Mesenchymal stem cell (in vitro differentiated cells and primary cell): ENCODE results near the gene LIMA1.
A peak's percentile ranks its signal among the peaks of the same experiment; 100 is the strongest.
"Not testable (repeated sequence)": the region's sequence is repeated elsewhere in the genome, so short reads cannot be mapped to it uniquely, and the experiment has no call there.

ENCODE experiments used
- DNase-seq: peaks from one replicate; pipeline ENCODE4 v3.0.0-alpha.2; 2013
- H2AFZ ChIP-seq: one replicate; pipeline ENCODE4 v1.6.1; 2013; ENCODE audit warnings: low read depth, mild to moderate bottlenecking, control low read depth, inconsistent platforms, low read length, moderate library complexity
- H2AK5ac ChIP-seq: 2 replicates; pipeline ENCODE4 v1.6.1; 2013; ENCODE audit warnings: low read length, moderate library complexity, mild to moderate bottlenecking, inconsistent platforms; ENCODE audit not compliant: severe bottlenecking
- H2BK120ac ChIP-seq: one replicate; pipeline ENCODE4 v1.6.1; 2013; ENCODE audit warnings: low read depth, mild to moderate bottlenecking, inconsistent platforms, low read length, moderate library complexity
- H2BK12ac ChIP-seq, 2 experiments: one replicate each; pipeline ENCODE4 v1.6.1; 2013; ENCODE audit warnings: inconsistent platforms in 2 of 2, low read length in 2 of 2, mild to moderate bottlenecking in 2 of 2, moderate library complexity in 2 of 2, control low read depth in 1 of 2
- H2BK15ac ChIP-seq: one replicate; pipeline ENCODE4 v1.6.1; 2013; ENCODE audit warnings: mild to moderate bottlenecking, low read depth, inconsistent platforms; ENCODE audit not compliant: poor library complexity, severe bottlenecking
- H2BK5ac ChIP-seq: 2 replicates; pipeline ENCODE4 v1.6.1; 2013; ENCODE audit warnings: low read depth, mild to moderate bottlenecking, low read length, control low read depth, inconsistent platforms; ENCODE audit not compliant: poor library complexity, severe bottlenecking
- H3K14ac ChIP-seq, 2 experiments: one replicate each; pipeline ENCODE4 v1.6.1; 2013; ENCODE audit warnings: inconsistent platforms in 2 of 2, low read length in 2 of 2, control low read depth in 1 of 2, mild to moderate bottlenecking in 1 of 2, moderate library complexity in 1 of 2
- H3K18ac ChIP-seq, 2 experiments: one replicate each; pipeline ENCODE4 v1.6.1; 2013; ENCODE audit warnings: inconsistent platforms in 2 of 2, low read length in 2 of 2, control low read depth in 1 of 2, low read depth in 1 of 2, mild to moderate bottlenecking in 1 of 2
- H3K23ac ChIP-seq, 2 experiments: one replicate each; pipeline ENCODE4 v1.6.1; 2013; ENCODE audit warnings: inconsistent platforms in 2 of 2, low read length in 2 of 2, mild to moderate bottlenecking in 2 of 2, moderate library complexity in 2 of 2, control low read depth in 1 of 2
- H3K27ac ChIP-seq: 2 replicates; pipeline ENCODE4 v1.5.1; 2013; ENCODE audit warnings: mild to moderate bottlenecking, moderate library complexity, low read length, control low read depth, inconsistent platforms; ENCODE audit not compliant: poor library complexity, severe bottlenecking
- H3K27me3 ChIP-seq, 2 experiments: 2 replicates each; pipeline versions ENCODE4 v1.6.1 to v1.7.0; 2013; ENCODE audit warnings: low read length in 2 of 2, mild to moderate bottlenecking in 2 of 2, moderate library complexity in 2 of 2, control low read depth in 1 of 2, inconsistent platforms in 1 of 2; ENCODE audit not compliant: control insufficient read depth in 1 of 2, insufficient read depth in 1 of 2
- H3K36me3 ChIP-seq, 2 experiments: 2 replicates each; pipeline versions ENCODE4 v1.6.1 to v1.7.0; 2013; ENCODE audit warnings: low read length in 2 of 2, control low read depth in 1 of 2, inconsistent platforms in 1 of 2, low read depth in 1 of 2, mild to moderate bottlenecking in 1 of 2; ENCODE audit not compliant: insufficient read depth in 2 of 2, control insufficient read depth in 1 of 2
- H3K4ac ChIP-seq, 2 experiments: one replicate each; pipeline ENCODE4 v1.6.1; 2013; ENCODE audit warnings: inconsistent platforms in 2 of 2, low read length in 2 of 2, mild to moderate bottlenecking in 2 of 2, moderate library complexity in 2 of 2, control low read depth in 1 of 2, low read depth in 1 of 2
- H3K4me1 ChIP-seq: 2 replicates; pipeline ENCODE4 v1.6.1; 2013; ENCODE audit warnings: low read depth, low read length, control low read depth; ENCODE audit not compliant: control insufficient read depth, insufficient read depth
- H3K4me2 ChIP-seq: 2 replicates; pipeline ENCODE4 v1.6.1; 2013; ENCODE audit warnings: low read length, mild to moderate bottlenecking, inconsistent platforms; ENCODE audit not compliant: poor library complexity, severe bottlenecking
- H3K4me3 ChIP-seq, 2 experiments: 2 replicates each; pipeline versions ENCODE4 v1.5.1 to v1.7.0; 2013; ENCODE audit warnings: low read length in 2 of 2, mild to moderate bottlenecking in 2 of 2, control low read depth in 1 of 2, low read depth in 1 of 2; ENCODE audit not compliant: insufficient read depth in 1 of 2
- H3K79me1 ChIP-seq: replicated peaks from 2 replicates; pipeline ENCODE4 v1.6.1; 2013; ENCODE audit warnings: mild to moderate bottlenecking, control low read depth, low read length, inconsistent platforms; ENCODE audit not compliant: poor library complexity, severe bottlenecking
- H3K9ac ChIP-seq: 2 replicates; pipeline ENCODE4 v1.7.0; 2013; ENCODE audit warnings: mild to moderate bottlenecking, low read length, moderate library complexity
- H3K9me3 ChIP-seq: 2 replicates; pipeline ENCODE4 v1.7.0; 2013; ENCODE audit warnings: mild to moderate bottlenecking, low read length; ENCODE audit not compliant: control insufficient read depth
- H4K8ac ChIP-seq: one replicate; pipeline ENCODE4 v1.6.1; 2013; ENCODE audit warnings: inconsistent platforms, mild to moderate bottlenecking, low read length, moderate library complexity
- H4K91ac ChIP-seq: one replicate; pipeline ENCODE4 v1.6.1; 2013; ENCODE audit warnings: mild to moderate bottlenecking, low read length, inconsistent platforms
- WGBS: methylation state at CpG from one replicate; pipeline ENCODE4 v1.1.7; 2013; ENCODE audit warnings: mixed read lengths; 5-methylcytosine and 5-hydroxymethylcytosine counted together

The LIMA1 gene

DNA sequence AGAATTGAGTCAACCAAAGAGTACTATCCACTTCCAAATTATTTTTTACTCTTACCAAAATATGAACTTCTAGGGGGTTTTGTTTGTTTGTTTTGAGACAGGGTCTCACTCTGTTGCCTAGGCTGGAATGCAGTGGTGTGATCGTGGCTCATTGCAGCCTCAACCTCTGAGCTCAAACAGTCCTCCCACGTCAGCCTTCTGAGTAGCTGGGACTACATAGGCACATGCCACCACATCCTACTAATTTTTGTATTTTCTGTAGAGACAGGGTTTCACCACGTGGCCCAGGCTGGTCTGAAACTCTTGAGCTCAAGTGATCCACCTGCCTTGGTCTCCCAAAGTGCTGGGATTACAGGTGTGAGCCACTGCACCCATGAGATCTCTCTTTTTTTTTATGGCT, 7.4 kb upstream of the LIMA1 start:
- H3K18ac ChIP-seq, H3K4me2 ChIP-seq, H4K91ac ChIP-seq, H2BK120ac ChIP-seq, H4K8ac ChIP-seq, H3K79me1 ChIP-seq, H3K27ac ChIP-seq, H2BK5ac ChIP-seq, H3K23ac ChIP-seq, DNase-seq, H3K4me1 ChIP-seq, H2AK5ac ChIP-seq, H3K27me3 ChIP-seq, H2BK12ac ChIP-seq, H3K4me3 ChIP-seq, H3K4ac ChIP-seq, H3K9me3 ChIP-seq, H2AFZ ChIP-seq, H3K14ac ChIP-seq, H3K36me3 ChIP-seq, H2BK15ac ChIP-seq, H3K9ac ChIP-seq: not testable (repeated sequence)
- WGBS, result 63% methylated on average over 3 of the region's 3 CpGs

DNA sequence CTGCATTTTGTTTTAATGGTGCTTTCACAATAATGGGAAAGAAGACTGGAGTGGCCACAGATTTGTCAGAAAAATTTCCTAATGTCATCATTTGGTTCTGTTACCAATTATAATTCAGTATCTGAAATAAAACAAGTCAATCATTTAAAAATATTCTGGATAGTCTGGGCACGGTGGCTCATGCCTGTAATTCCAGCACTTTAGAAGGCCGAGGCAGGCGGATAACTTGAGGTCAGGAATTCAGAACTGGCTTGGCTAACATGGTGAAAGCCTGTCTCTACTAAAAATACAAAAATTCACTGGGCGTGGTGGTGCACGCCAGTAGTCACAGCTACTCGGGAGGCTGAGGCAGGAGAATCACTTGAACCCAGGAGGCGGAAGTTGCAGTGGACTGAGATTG, 4.0 kb upstream of the LIMA1 start:
- peaks cover 6% of the 10 kb centered on the region for H3K4me1 ChIP-seq
- peaks cover 4% of the 10 kb centered on the region for H3K9me3 ChIP-seq
- peaks cover 18% of the 10 kb centered on the region for H3K79me1 ChIP-seq
- H3K36me3 ChIP-seq, result no peaks in the 10 kb centered on the region
- no peak overlapping the region for H3K27ac ChIP-seq
- no peak overlapping the region for H2BK15ac ChIP-seq
- H3K23ac ChIP-seq, result no peak overlapping the region
- H2AK5ac ChIP-seq, result no peak overlapping the region
- no peak overlapping the region for H2BK120ac ChIP-seq
- H2BK12ac ChIP-seq, result no peak overlapping the region
- WGBS, result 94% methylated on average over 7 of the region's 7 CpGs
- H3K9ac ChIP-seq, result no peak overlapping the region
- no peak overlapping the region for H3K18ac ChIP-seq
- H2AFZ ChIP-seq, result no peak overlapping the region
- no peak overlapping the region for H4K91ac ChIP-seq
- no peak overlapping the region for H3K4me3 ChIP-seq
- H3K27me3 ChIP-seq, result no peaks in the 10 kb centered on the region
- no peak for DNase-seq
- no peak overlapping the region for H3K14ac ChIP-seq
- no peak overlapping the region for H3K4me2 ChIP-seq
- H2BK5ac ChIP-seq, result no peak overlapping the region
- H4K8ac ChIP-seq, result no peak overlapping the region
- no peak overlapping the region for H3K4ac ChIP-seq

DNA sequence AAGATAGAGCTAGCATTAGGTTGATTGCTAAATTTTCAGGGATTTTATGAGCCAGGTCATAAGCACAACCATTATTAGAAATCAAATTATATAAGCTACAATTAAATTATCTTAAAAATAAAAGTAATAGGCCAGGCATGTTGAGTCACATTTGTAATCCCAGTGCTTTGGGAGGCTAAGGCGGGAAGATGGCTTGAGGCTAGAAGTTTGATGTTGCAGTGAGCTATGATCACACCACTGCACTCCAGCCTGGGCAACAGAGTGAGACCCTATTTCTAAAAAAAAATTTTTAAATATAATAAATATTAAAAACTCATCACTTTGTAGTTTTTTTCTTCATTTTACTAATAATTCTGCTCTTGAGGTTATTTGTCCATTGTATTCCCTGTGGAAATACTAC, 1.9 kb upstream of the LIMA1 start:
- H4K8ac ChIP-seq, result no peak overlapping the region

DNA sequence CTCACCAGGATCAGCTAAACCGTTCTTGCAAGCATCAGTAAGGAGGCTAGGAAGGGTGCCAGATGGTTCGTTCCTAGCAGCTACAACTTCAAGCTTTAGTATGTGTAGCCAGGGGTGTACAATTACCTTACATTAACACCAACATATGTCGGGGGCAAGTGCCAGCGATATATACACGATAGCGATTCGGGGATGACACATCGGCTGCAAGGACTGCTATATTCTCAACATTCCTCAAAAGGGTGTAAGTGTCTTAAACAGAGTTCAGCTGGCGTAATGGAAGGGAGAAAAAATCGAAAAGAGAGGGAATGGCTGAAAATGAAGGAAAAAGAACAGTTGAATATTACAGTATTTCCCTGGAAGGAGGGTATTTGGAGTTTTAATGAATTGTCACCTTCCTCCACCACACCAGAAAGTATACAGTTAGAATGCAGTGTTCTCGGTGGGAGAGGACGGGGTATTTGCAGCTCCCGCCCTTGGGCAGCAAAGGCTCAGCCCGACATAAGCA, 545 bp downstream of the LIMA1 start:
- Histone ChIP-seq H2AK5ac (no peak overlapping the region), H2AFZ (peak overlapping the region; percentile 96), H3K14ac (no peak overlapping the region), H3K27ac (no peak overlapping the region), H2BK120ac (no peak overlapping the region), H3K4me3 (peak overlapping the region; percentile 85 to 93), H3K79me1 (peaks cover 18% of the 10 kb centered on the region), H3K9me3 (no peaks in the 10 kb centered on the region), H3K23ac (no peak overlapping the region), H3K9ac (peak overlapping the region; percentile 95), H3K36me3 (peaks cover 0 to 4% of the 10 kb centered on the region in 2 experiments), H2BK5ac (no peak overlapping the region), H4K91ac (no peak overlapping the region), H2BK15ac (peak overlapping the region; percentile 80), H3K18ac (peak overlapping the region; percentile 40 to 94), H3K4me1 (peaks cover 6% of the 10 kb centered on the region), H4K8ac (peak overlapping the region; percentile 19), H3K27me3 (no peaks in the 10 kb centered on the region), H2BK12ac (no peak overlapping the region), H3K4me2 (peak overlapping the region; percentile 86), H3K4ac (peak overlapping the region; percentile 35 to 73)
- WGBS, result 62% methylated on average over 7 of the region's 14 CpGs
- peak; percentile 46 for DNase-seq

More for the DNA sequence above, 1.9 kb upstream of the LIMA1 start:
- Histone ChIP-seq H3K27ac (no peak overlapping the region), H3K18ac (no peak overlapping the region), H3K9me3 (no peaks in the 10 kb centered on the region), H3K4me1 (peaks cover 6% of the 10 kb centered on the region), H3K79me1 (peaks cover 18% of the 10 kb centered on the region), H4K91ac (no peak overlapping the region), H2BK120ac (no peak overlapping the region), H2BK5ac (no peak overlapping the region), H3K23ac (no peak overlapping the region), H2AK5ac (no peak overlapping the region), H3K27me3 (no peaks in the 10 kb centered on the region), H2BK15ac (no peak overlapping the region), H3K9ac (no peak overlapping the region), H2AFZ (no peak overlapping the region), H2BK12ac (no peak overlapping the region), H3K4ac (no peak overlapping the region), H3K36me3 (peaks cover 0 to 4% of the 10 kb centered on the region in 2 experiments), H3K4me2 (no peak overlapping the region), H3K4me3 (no peak overlapping the region), H3K14ac (no peak overlapping the region)
- 100% methylated on average over 1 of the region's 1 CpG for WGBS
- no peak for DNase-seq
